ENCODE measurements around the gene TMPRSS15.
A peak's percentile ranks its signal among the peaks of the same experiment; 100 is the strongest.

The TMPRSS15 gene

GRCh38 chr21:18382141-18382540 is 21.4 kb downstream of the TMPRSS15 start:
- H3K4me1 ChIP-seq (ENCODE audit: insufficient read depth, poor library complexity, severe bottlenecking) = no peaks in the 10 kb centered on the region
- no peak overlapping the region for H3K4me3 ChIP-seq (ENCODE audit: severe bottlenecking)
- DNase-seq (ENCODE audit: low spot score) (no peak), ATAC-seq (ENCODE audit: low read depth) (no peak)
- TF ChIP-seq CTCF (IDR thresholded peaks at IDR 0.05; ENCODE audit: poor library complexity, severe bottlenecking) = no peak
- no peaks in the 10 kb centered on the region for H3K9me3 ChIP-seq (ENCODE audit: severe bottlenecking)
- no peaks in the 10 kb centered on the region for H3K36me3 ChIP-seq (ENCODE audit: low read depth)
- H3K27ac ChIP-seq (ENCODE audit: poor library complexity, severe bottlenecking) = no peak overlapping the region
- H3K27me3 ChIP-seq (ENCODE audit: insufficient read depth, poor library complexity, severe bottlenecking) = peaks cover 12% of the 10 kb centered on the region

- no peak for ATAC-seq (ENCODE audit: low read depth)
- Histone ChIP-seq H3K36me3 (ENCODE audit: low read depth) (no peaks in the 10 kb centered on the region), H3K9me3 (ENCODE audit: severe bottlenecking) (no peaks in the 10 kb centered on the region), H3K27ac (ENCODE audit: poor library complexity, severe bottlenecking) (no peak overlapping the region), H3K27me3 (ENCODE audit: insufficient read depth, poor library complexity, severe bottlenecking) (peaks cover 11% of the 10 kb centered on the region), H3K4me1 (ENCODE audit: insufficient read depth, poor library complexity, severe bottlenecking) (no peaks in the 10 kb centered on the region), H3K4me3 (ENCODE audit: severe bottlenecking) (no peak overlapping the region)
- TF ChIP-seq CTCF (IDR thresholded peaks at IDR 0.05; ENCODE audit: poor library complexity, severe bottlenecking) = no peak
- no peak for DNase-seq (ENCODE audit: low spot score)
Measured at GRCh38 chr21:18373606-18374005, 30.0 kb downstream of the TMPRSS15 start.

GRCh38 chr21:18370301-18370700 is 33.3 kb downstream of the TMPRSS15 start:
- Histone ChIP-seq H3K9me3 (ENCODE audit: severe bottlenecking) (no peaks in the 10 kb centered on the region), H3K4me1 (ENCODE audit: insufficient read depth, poor library complexity, severe bottlenecking) (no peaks in the 10 kb centered on the region), H3K27me3 (ENCODE audit: insufficient read depth, poor library complexity, severe bottlenecking) (peaks cover 6% of the 10 kb centered on the region), H3K4me3 (ENCODE audit: severe bottlenecking) (no peak overlapping the region), H3K36me3 (ENCODE audit: low read depth) (no peaks in the 10 kb centered on the region), H3K27ac (ENCODE audit: poor library complexity, severe bottlenecking) (no peak overlapping the region)
- ATAC-seq (ENCODE audit: low read depth) (no peak), DNase-seq (ENCODE audit: low spot score) (no peak)
- no peak for TF ChIP-seq CTCF (IDR thresholded peaks at IDR 0.05; ENCODE audit: poor library complexity, severe bottlenecking)

- peak; percentile 53 for TF ChIP-seq CTCF (IDR thresholded peaks at IDR 0.05; ENCODE audit: poor library complexity, severe bottlenecking)
- Histone ChIP-seq H3K4me3 (ENCODE audit: severe bottlenecking) (no peak overlapping the region), H3K4me1 (ENCODE audit: insufficient read depth, poor library complexity, severe bottlenecking) (no peaks in the 10 kb centered on the region), H3K9me3 (ENCODE audit: severe bottlenecking) (no peaks in the 10 kb centered on the region), H3K27ac (ENCODE audit: poor library complexity, severe bottlenecking) (no peak overlapping the region), H3K36me3 (ENCODE audit: low read depth) (no peaks in the 10 kb centered on the region), H3K27me3 (ENCODE audit: insufficient read depth, poor library complexity, severe bottlenecking) (peaks cover 6% of the 10 kb centered on the region)
- DNase-seq (ENCODE audit: low spot score) (no peak), ATAC-seq (ENCODE audit: low read depth) (peak; percentile 42; the same call in 1 of the 3 replicates)
Measured at GRCh38 chr21:18369115-18369514, 34.5 kb downstream of the TMPRSS15 start.

- no peak for TF ChIP-seq CTCF (IDR thresholded peaks at IDR 0.05; ENCODE audit: poor library complexity, severe bottlenecking)
- no peak for DNase-seq (ENCODE audit: low spot score)
- Histone ChIP-seq H3K27me3 (ENCODE audit: insufficient read depth, poor library complexity, severe bottlenecking) (peaks cover 6% of the 10 kb centered on the region), H3K4me3 (ENCODE audit: severe bottlenecking) (no peak overlapping the region), H3K4me1 (ENCODE audit: insufficient read depth, poor library complexity, severe bottlenecking) (no peaks in the 10 kb centered on the region), H3K27ac (ENCODE audit: poor library complexity, severe bottlenecking) (no peak overlapping the region), H3K9me3 (ENCODE audit: severe bottlenecking) (no peaks in the 10 kb centered on the region), H3K36me3 (ENCODE audit: low read depth) (no peaks in the 10 kb centered on the region)
- no peak for ATAC-seq (ENCODE audit: low read depth)
Measured at GRCh38 chr21:18368205-18368604, 35.4 kb downstream of the TMPRSS15 start.
